ENCODE data around the gene FBXO38. TPM values are rescaled to one million over a fixed set of nuclear protein-coding genes. Genes with fewer than 3 reads are reported as not detected.

Gene FBXO38
- total and polyA plus RNA-seq, 2 of the 13 experiments (the other 11 are each of a cell fraction or from before 2014, with no cell fraction given) = 24.8 to 35.9 TPM

- TF ChIP-seq ZBTB33 (CRISPR knock-in tag; IDR thresholded peaks at IDR 0.05) = no peak
- TF ChIP-seq ZNF770 (CRISPR knock-in tag; IDR thresholded peaks at IDR 0.05) = 0 out of 2 replicates have a peak, but pooled peaks have one; percentile 9
- TF ChIP-seq BORCS8-MEF2B (CRISPR knock-in tag; IDR thresholded peaks at IDR 0.05) = peak; percentile 84
- no peak for TF ChIP-seq ZNF3 (CRISPR knock-in tag; IDR thresholded peaks at IDR 0.05)
- no peak for TF ChIP-seq ZNF839 (CRISPR knock-in tag; IDR thresholded peaks at IDR 0.05; ENCODE audit: borderline replicate concordance)
- peak; percentile 79 for TF ChIP-seq DR1 (CRISPR knock-in tag; IDR thresholded peaks at IDR 0.05)
- peak; percentile 66; the same call in 1 of the 2 replicates for TF ChIP-seq SP5 (CRISPR knock-in tag; IDR thresholded peaks at IDR 0.05; ENCODE audit: borderline replicate concordance, low read depth)
- peak; percentile 94 for TF ChIP-seq RBFOX2 (IDR thresholded peaks at IDR 0.05; ENCODE audit: low read depth, low read length)
- TF ChIP-seq ZBTB1 (CRISPR knock-in tag; IDR thresholded peaks at IDR 0.05; ENCODE audit: borderline replicate concordance) = no peak
- TF ChIP-seq ZNF576 (CRISPR knock-in tag; IDR thresholded peaks at IDR 0.05) = no peak
- peak; percentile 76; the same call in 1 of the 2 replicates for TF ChIP-seq ZNF614 (CRISPR knock-in tag; IDR thresholded peaks at IDR 0.05; ENCODE audit: borderline replicate concordance)
- no peak for TF ChIP-seq ZEB1 (IDR thresholded peaks at IDR 0.05; ENCODE audit: insufficient replicate concordance, low read depth)
- no peak for TF ChIP-seq ZBTB4 (CRISPR knock-in tag; IDR thresholded peaks at IDR 0.05; ENCODE audit: borderline replicate concordance)
- peak; percentile 62; the same call in 1 of the 2 replicates for TF ChIP-seq ZZZ3 (CRISPR knock-in tag; IDR thresholded peaks at IDR 0.05; ENCODE audit: borderline replicate concordance)
- TF ChIP-seq FOXC1 (CRISPR knock-in tag; IDR thresholded peaks at IDR 0.05; ENCODE audit: borderline replicate concordance) = 0 out of 2 replicates have a peak, but pooled peaks have one; percentile 44
- TF ChIP-seq ZNF274 (CRISPR knock-in tag; IDR thresholded peaks at IDR 0.05) = no peak
- TF ChIP-seq NFE2L2 (IDR thresholded peaks at IDR 0.05; ENCODE audit: low read length) = no peak
- TF ChIP-seq GPBP1L1 (CRISPR knock-in tag; IDR thresholded peaks at IDR 0.05) = no peak
- TF ChIP-seq XBP1 (CRISPR knock-in tag; IDR thresholded peaks at IDR 0.05) = no peak
- peak; percentile 56; the same call in 1 of the 2 replicates for TF ChIP-seq ZNF430 (CRISPR knock-in tag; IDR thresholded peaks at IDR 0.05)
Observed at GRCh38 chr5:148383564-148384379, at the start of gene FBXO38 (continued).

Measured in HepG2 (cell line).